Gastroesophageal sphincter (tissue), 3 donors: ENCODE results near the gene IL24.

Experiments
- EP300 ChIP-seq: sonication (generic); formaldehyde crosslinking; IDR thresholded peaks from one replicate; pipeline ENCODE4 v1.6.1; 2017; ENCODE audit warnings: antibody characterized with exemption, mild to moderate bottlenecking
- POLR2AphosphoS5 ChIP-seq: sonication (generic); formaldehyde crosslinking; IDR thresholded peaks from one replicate; pipeline ENCODE4 v1.6.1; 2017; ENCODE audit warnings: antibody characterized with exemption
- TF ChIP-seq, protein P1 (sequence below), 4 experiments: fragments of 200-600 bp in 2 of 4; fragments of 450-650 bp in 2 of 4; sonication (generic) in 1 of 4; IDR thresholded peaks; one replicate each; pipeline ENCODE4 v1.5.1; 2017 to 2019; ENCODE audit warnings: antibody characterized with exemption in 4 of 4, mild to moderate bottlenecking in 2 of 4, moderate library complexity in 2 of 4

DNA sequence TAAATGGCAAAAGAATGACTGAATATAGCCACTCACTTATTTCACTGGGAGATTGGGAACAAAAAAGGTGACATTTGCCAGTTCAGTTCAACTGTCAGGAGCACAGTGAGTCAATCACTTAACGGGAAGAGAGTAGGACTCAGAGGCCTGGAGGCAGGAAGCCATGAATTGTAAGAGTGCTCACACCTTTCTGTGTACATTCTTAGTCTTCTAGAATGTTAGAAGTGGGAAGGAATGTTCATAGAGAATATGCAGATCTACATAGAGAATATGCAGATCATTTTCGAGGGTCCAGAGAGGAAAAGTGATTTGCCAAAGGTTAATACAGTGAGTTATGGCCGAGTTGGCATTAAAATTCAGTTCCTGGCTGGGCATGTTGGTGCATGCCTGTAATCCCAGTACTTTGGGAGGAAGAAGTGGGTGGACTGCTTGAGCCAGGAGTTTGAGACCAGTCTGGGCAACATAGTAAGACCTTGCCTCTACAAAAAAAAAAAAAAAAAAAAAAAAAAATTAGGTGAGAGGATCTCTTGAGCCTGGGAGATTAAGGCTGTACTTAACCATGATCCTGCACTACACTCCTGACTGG, 23.5 kb upstream of the IL24 start:
- no peak for TF ChIP-seq EP300
- TF ChIP-seq, protein P1, sequence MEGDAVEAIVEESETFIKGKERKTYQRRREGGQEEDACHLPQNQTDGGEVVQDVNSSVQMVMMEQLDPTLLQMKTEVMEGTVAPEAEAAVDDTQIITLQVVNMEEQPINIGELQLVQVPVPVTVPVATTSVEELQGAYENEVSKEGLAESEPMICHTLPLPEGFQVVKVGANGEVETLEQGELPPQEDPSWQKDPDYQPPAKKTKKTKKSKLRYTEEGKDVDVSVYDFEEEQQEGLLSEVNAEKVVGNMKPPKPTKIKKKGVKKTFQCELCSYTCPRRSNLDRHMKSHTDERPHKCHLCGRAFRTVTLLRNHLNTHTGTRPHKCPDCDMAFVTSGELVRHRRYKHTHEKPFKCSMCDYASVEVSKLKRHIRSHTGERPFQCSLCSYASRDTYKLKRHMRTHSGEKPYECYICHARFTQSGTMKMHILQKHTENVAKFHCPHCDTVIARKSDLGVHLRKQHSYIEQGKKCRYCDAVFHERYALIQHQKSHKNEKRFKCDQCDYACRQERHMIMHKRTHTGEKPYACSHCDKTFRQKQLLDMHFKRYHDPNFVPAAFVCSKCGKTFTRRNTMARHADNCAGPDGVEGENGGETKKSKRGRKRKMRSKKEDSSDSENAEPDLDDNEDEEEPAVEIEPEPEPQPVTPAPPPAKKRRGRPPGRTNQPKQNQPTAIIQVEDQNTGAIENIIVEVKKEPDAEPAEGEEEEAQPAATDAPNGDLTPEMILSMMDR (IDR thresholded peaks at IDR 0.05): no peak
- no peak for TF ChIP-seq POLR2AphosphoS5
